HepG2 (cell line): ENCODE measurements around the gene MDP1. TPM values are rescaled to one million over a fixed set of nuclear protein-coding genes. Genes with fewer than 3 reads are reported as not detected.

Source experiments
- GABPB1 ChIP-seq: IDR thresholded peaks from 2 replicates; pipeline ENCODE4 v1.6.1; 2016; ENCODE audit warnings: mild to moderate bottlenecking, missing genetic modification reagents, moderate library complexity, missing compliant biosample characterization
- HNF4G ChIP-seq, 2 experiments: sonication (generic) in 1 of 2; formaldehyde crosslinking in 1 of 2; IDR thresholded peaks; 2 replicates each; pipeline versions ENCODE4 v1.4.0 to v1.6.1; 2011 to 2020; ENCODE audit warnings: borderline replicate concordance in 2 of 2, low read depth in 2 of 2, mild to moderate bottlenecking in 2 of 2, low read length in 1 of 2, missing genetic modification reagents in 1 of 2, moderate library complexity in 1 of 2
- RBM22 ChIP-seq: fragments of 200-400 bp; formaldehyde crosslinking; optimal IDR thresholded peaks from 2 replicates; pipeline ENCODE3; 2017; ENCODE audit warnings: mild to moderate bottlenecking, low read length, moderate library complexity
- REXO4 ChIP-seq: sonication (generic); formaldehyde crosslinking; IDR thresholded peaks from 2 replicates; pipeline ENCODE4 v1.8.0; 2022; ENCODE audit warnings: missing genetic modification reagents, mild to moderate bottlenecking, borderline replicate concordance
- SCMH1 ChIP-seq: sonication (generic); formaldehyde crosslinking; IDR thresholded peaks from 2 replicates; pipeline ENCODE4 v1.9.0; 2021; ENCODE audit warnings: missing genetic modification reagents, mild to moderate bottlenecking, borderline replicate concordance
- TARDBP ChIP-seq: sonication (generic); formaldehyde crosslinking; IDR thresholded peaks from 2 replicates; pipeline ENCODE4 v1.8.0; 2022; ENCODE audit warnings: mild to moderate bottlenecking, missing genetic modification reagents
- TCF7L2 ChIP-seq: IDR thresholded peaks from 2 replicates; pipeline ENCODE4 v1.6.1; 2011; ENCODE audit warnings: mild to moderate bottlenecking, low read depth, low read length, moderate library complexity
- ZBTB21 ChIP-seq: sonication (generic); formaldehyde crosslinking; IDR thresholded peaks from 2 replicates; pipeline ENCODE4 v1.4.0; 2020; ENCODE audit warnings: missing genetic modification reagents
- ZFP36L1 ChIP-seq: sonication (generic); formaldehyde crosslinking; IDR thresholded peaks from 2 replicates; pipeline ENCODE4 v1.8.0; 2022; ENCODE audit warnings: mild to moderate bottlenecking, missing genetic modification reagents, moderate library complexity
- ZMYM3 ChIP-seq: sonication (generic); formaldehyde crosslinking; IDR thresholded peaks from 2 replicates; pipeline ENCODE4 v1.5.1; 2020; ENCODE audit warnings: mild to moderate bottlenecking, missing genetic modification reagents
- ZNF326 ChIP-seq: sonication (generic); formaldehyde crosslinking; IDR thresholded peaks from 2 replicates; pipeline ENCODE4 v1.4.0; 2020; ENCODE audit warnings: missing genetic modification reagents, borderline replicate concordance
- ZNF33B ChIP-seq: sonication (generic); formaldehyde crosslinking; IDR thresholded peaks from 2 replicates; pipeline ENCODE4 v1.5.1; 2020; ENCODE audit warnings: mild to moderate bottlenecking, missing genetic modification reagents
- ZNF496 ChIP-seq: sonication (generic); formaldehyde crosslinking; IDR thresholded peaks from 2 replicates; pipeline ENCODE4 v1.8.1; 2023; ENCODE audit warnings: mild to moderate bottlenecking, moderate library complexity, missing genetic modification reagents; ENCODE audit not compliant: insufficient replicate concordance
- ZNF547 ChIP-seq: sonication (generic); formaldehyde crosslinking; IDR thresholded peaks from 2 replicates; pipeline ENCODE4 v1.5.1; 2020; ENCODE audit warnings: mild to moderate bottlenecking, missing genetic modification reagents
- polyA plus RNA-seq, 8 experiments: library from polyadenylated mRNA; depleted of rRNA in 3 of 8; stranded (reverse) in 7 of 8; unstranded in 1 of 8; fragments of >200 nt; fragmentation: Illumina TruSeq in 4 of 8; extraction: Trizol in 4 of 8; gene quantifications; 2 replicates each; pipeline versions ENCODE4 v1.2.1 to v1.2.3, GENCODE V29; 2011 to 2016; ENCODE audit warnings: low read depth in 4 of 8, missing spikeins in 1 of 8, mixed read lengths in 1 of 8; ENCODE audit not compliant: insufficient read depth in 1 of 8
- total RNA-seq, 5 experiments: library from RNA; depleted of rRNA; stranded (reverse); fragments of >200 nt; fragmentation: Illumina TruSeq; extraction: Trizol; gene quantifications; 2 replicates each; pipeline ENCODE4 v1.2.3, GENCODE V29; 2016; ENCODE audit warnings: low read depth in 1 of 5
- TF ChIP-seq, protein P1 (sequence below): sonication (generic); formaldehyde crosslinking; IDR thresholded peaks from 2 replicates; pipeline ENCODE4 v1.4.0; 2020; ENCODE audit warnings: missing genetic modification reagents, borderline replicate concordance
- TF ChIP-seq, protein P2 (sequence below): sonication (generic); formaldehyde crosslinking; IDR thresholded peaks from 2 replicates; pipeline ENCODE4 v1.9.0; 2021; ENCODE audit warnings: missing genetic modification reagents, mild to moderate bottlenecking, borderline replicate concordance
- TF ChIP-seq, protein P3 (sequence below): sonication (generic); formaldehyde crosslinking; IDR thresholded peaks from 2 replicates; pipeline ENCODE4 v1.8.0; 2022; ENCODE audit warnings: missing genetic modification reagents, mild to moderate bottlenecking, borderline replicate concordance
- TF ChIP-seq, protein P4 (sequence below): sonication (generic); formaldehyde crosslinking; IDR thresholded peaks from 2 replicates; pipeline ENCODE4 v1.5.0; 2020; ENCODE audit warnings: missing genetic modification reagents
- TF ChIP-seq, protein P5 (sequence below): sonication (generic); formaldehyde crosslinking; IDR thresholded peaks from 2 replicates; pipeline ENCODE4 v1.5.1; 2020; ENCODE audit warnings: mild to moderate bottlenecking, missing genetic modification reagents, moderate library complexity

Gene MDP1
- total and polyA plus RNA-seq, 2 of the 13 experiments (the other 11 are each of a cell fraction or from before 2014, with no cell fraction given) = 44.1 to 48.7 TPM

DNA sequence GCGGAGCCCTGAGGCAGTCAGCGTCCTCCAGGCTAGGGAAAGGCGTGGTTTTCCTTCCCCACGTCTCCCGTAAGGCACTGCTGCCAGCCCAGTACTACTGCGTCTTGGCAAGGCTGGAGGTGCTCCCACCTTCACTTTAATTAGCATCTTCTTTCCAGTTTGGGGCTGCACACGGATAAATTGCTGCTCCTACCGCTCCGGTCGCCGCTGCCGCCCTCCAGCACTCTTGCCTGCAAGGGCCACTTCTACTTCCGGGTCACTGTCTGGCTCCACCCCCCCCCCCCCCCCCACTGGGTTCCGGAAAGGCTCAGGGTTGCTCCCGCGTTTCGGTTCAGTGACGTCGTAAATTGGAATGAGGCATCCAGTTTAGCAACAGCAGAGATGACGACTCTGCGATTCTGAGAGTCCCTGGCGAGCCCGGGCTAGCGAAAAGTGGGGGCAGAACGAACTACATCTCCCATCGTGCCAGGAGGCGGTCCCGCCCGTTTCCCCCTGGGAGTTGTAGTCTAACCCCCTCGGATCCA is 16.3 kb upstream of the MDP1 start, which contains the start of gene NEDD8 (continued):
- TF ChIP-seq, protein P1, sequence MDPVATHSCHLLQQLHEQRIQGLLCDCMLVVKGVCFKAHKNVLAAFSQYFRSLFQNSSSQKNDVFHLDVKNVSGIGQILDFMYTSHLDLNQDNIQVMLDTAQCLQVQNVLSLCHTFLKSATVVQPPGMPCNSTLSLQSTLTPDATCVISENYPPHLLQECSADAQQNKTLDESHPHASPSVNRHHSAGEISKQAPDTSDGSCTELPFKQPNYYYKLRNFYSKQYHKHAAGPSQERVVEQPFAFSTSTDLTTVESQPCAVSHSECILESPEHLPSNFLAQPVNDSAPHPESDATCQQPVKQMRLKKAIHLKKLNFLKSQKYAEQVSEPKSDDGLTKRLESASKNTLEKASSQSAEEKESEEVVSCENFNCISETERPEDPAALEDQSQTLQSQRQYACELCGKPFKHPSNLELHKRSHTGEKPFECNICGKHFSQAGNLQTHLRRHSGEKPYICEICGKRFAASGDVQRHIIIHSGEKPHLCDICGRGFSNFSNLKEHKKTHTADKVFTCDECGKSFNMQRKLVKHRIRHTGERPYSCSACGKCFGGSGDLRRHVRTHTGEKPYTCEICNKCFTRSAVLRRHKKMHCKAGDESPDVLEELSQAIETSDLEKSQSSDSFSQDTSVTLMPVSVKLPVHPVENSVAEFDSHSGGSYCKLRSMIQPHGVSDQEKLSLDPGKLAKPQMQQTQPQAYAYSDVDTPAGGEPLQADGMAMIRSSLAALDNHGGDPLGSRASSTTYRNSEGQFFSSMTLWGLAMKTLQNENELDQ (CRISPR knock-in tag) = peak; percentile 96; the same call in 1 of the 2 replicates
- TF ChIP-seq SCMH1 (CRISPR knock-in tag) (no peak), ZNF496 (CRISPR knock-in tag) (no peak), ZFP36L1 (CRISPR knock-in tag) (no peak; the same call in 1 of the 2 replicates), REXO4 (no peak), ZNF33B (CRISPR knock-in tag) (peak; percentile 23; the same call in 1 of the 2 replicates), ZNF547 (CRISPR knock-in tag) (peak; percentile 93), GABPB1 (CRISPR knock-in tag) (peak; percentile 98), ZNF326 (CRISPR knock-in tag) (peak; percentile 79; the same call in 1 of the 2 replicates), TARDBP (0 out of 2 replicates have a peak, but pooled peaks have one; percentile 17), HNF4G (IDR thresholded peaks at IDR 0.05; ENCODE audit: borderline replicate concordance, low read depth, low read length) (no peak), HNF4G (CRISPR knock-in tag; IDR thresholded peaks at IDR 0.05; ENCODE audit: borderline replicate concordance, low read depth) (peak; percentile 38; the same call in 1 of the 2 replicates), ZMYM3 (peak; percentile 35; the same call in 1 of the 2 replicates), RBM22 (peak; percentile 35), ZBTB21 (CRISPR knock-in tag) (peak; percentile 97), TCF7L2 (no peak)
- TF ChIP-seq, protein P2, sequence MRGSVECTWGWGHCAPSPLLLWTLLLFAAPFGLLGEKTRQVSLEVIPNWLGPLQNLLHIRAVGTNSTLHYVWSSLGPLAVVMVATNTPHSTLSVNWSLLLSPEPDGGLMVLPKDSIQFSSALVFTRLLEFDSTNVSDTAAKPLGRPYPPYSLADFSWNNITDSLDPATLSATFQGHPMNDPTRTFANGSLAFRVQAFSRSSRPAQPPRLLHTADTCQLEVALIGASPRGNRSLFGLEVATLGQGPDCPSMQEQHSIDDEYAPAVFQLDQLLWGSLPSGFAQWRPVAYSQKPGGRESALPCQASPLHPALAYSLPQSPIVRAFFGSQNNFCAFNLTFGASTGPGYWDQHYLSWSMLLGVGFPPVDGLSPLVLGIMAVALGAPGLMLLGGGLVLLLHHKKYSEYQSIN (CRISPR knock-in tag) = no peak
- TF ChIP-seq, protein P3, sequence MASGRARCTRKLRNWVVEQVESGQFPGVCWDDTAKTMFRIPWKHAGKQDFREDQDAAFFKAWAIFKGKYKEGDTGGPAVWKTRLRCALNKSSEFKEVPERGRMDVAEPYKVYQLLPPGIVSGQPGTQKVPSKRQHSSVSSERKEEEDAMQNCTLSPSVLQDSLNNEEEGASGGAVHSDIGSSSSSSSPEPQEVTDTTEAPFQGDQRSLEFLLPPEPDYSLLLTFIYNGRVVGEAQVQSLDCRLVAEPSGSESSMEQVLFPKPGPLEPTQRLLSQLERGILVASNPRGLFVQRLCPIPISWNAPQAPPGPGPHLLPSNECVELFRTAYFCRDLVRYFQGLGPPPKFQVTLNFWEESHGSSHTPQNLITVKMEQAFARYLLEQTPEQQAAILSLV (CRISPR knock-in tag) = peak; percentile 3; the same call in 1 of the 2 replicates
- TF ChIP-seq, protein P4, sequence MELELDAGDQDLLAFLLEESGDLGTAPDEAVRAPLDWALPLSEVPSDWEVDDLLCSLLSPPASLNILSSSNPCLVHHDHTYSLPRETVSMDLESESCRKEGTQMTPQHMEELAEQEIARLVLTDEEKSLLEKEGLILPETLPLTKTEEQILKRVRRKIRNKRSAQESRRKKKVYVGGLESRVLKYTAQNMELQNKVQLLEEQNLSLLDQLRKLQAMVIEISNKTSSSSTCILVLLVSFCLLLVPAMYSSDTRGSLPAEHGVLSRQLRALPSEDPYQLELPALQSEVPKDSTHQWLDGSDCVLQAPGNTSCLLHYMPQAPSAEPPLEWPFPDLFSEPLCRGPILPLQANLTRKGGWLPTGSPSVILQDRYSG (CRISPR knock-in tag) = 0 out of 2 replicates have a peak, but pooled peaks have one; percentile 47
- TF ChIP-seq, protein P5, sequence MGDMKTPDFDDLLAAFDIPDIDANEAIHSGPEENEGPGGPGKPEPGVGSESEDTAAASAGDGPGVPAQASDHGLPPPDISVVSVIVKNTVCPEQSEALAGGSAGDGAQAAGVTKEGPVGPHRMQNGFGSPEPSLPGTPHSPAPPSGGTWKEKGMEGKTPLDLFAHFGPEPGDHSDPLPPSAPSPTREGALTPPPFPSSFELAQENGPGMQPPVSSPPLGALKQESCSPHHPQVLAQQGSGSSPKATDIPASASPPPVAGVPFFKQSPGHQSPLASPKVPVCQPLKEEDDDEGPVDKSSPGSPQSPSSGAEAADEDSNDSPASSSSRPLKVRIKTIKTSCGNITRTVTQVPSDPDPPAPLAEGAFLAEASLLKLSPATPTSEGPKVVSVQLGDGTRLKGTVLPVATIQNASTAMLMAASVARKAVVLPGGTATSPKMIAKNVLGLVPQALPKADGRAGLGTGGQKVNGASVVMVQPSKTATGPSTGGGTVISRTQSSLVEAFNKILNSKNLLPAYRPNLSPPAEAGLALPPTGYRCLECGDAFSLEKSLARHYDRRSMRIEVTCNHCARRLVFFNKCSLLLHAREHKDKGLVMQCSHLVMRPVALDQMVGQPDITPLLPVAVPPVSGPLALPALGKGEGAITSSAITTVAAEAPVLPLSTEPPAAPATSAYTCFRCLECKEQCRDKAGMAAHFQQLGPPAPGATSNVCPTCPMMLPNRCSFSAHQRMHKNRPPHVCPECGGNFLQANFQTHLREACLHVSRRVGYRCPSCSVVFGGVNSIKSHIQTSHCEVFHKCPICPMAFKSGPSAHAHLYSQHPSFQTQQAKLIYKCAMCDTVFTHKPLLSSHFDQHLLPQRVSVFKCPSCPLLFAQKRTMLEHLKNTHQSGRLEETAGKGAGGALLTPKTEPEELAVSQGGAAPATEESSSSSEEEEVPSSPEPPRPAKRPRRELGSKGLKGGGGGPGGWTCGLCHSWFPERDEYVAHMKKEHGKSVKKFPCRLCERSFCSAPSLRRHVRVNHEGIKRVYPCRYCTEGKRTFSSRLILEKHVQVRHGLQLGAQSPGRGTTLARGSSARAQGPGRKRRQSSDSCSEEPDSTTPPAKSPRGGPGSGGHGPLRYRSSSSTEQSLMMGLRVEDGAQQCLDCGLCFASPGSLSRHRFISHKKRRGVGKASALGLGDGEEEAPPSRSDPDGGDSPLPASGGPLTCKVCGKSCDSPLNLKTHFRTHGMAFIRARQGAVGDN (CRISPR knock-in tag) = peak; percentile 89; the same call in 1 of the 2 replicates
